Limb (tissue), 2 donors: ENCODE data around the gene HBQ1.
"Not testable (repeated sequence)": the region's sequence is repeated elsewhere in the genome, so short reads cannot be mapped to it uniquely, and the experiment has no call there.

Experiments
- DNase-seq, 2 donors: peaks; one replicate each; pipeline ENCODE4 v3.0.0-alpha.2; 2016; ENCODE audit errors: extremely low spot score in 2 of 2

The HBQ1 gene

GRCh38 chr16:180101-180675 is at the start of gene HBQ1:
Gene HBQ1, plus strand, starts transcription at chr16:180459. Its CDS starts 28 bp downstream, at chr16:180487.
- DNase-seq: peak in 1 of 2 donors; percentile 82

GRCh38 chr16:130533-131173 is 49.6 kb upstream of the HBQ1 start:
- DNase-seq: no peak

- DNase-seq: no peak
These were observed 48.1 kb upstream of the HBQ1 start for GRCh38 chr16:132120-132519.

GRCh38 chr16:133716-134115 is 46.5 kb upstream of the HBQ1 start:
- DNase-seq: no peak

- DNase-seq: peak; percentile 9 to 71
These were observed 42.2 kb upstream of the HBQ1 start for GRCh38 chr16:138049-138417.

GRCh38 chr16:140175-140857 is 39.9 kb upstream of the HBQ1 start:
- no peak for DNase-seq

- DNase-seq: no peak
These were observed 37.8 kb upstream of the HBQ1 start for GRCh38 chr16:142405-142967.

- DNase-seq: no peak
These were observed 37.2 kb upstream of the HBQ1 start for GRCh38 chr16:143047-143446.

- DNase-seq: no peak
These were observed 36.8 kb upstream of the HBQ1 start for GRCh38 chr16:143456-143855.

- no peak for DNase-seq
These were observed 35.4 kb upstream of the HBQ1 start for GRCh38 chr16:144797-145252.

- DNase-seq: no peak
These were observed 33.6 kb upstream of the HBQ1 start for GRCh38 chr16:146646-147045.

- no peak for DNase-seq
These were observed 31.1 kb upstream of the HBQ1 start for GRCh38 chr16:149024-149660.

GRCh38 chr16:152141-153128 is 27.8 kb upstream of the HBQ1 start, which contains the start of gene HBZ:
Gene HBZ, plus strand, starts transcription at chr16:152644. Its CDS starts 266 bp downstream, at chr16:152910.
- no peak for DNase-seq

GRCh38 chr16:153129-153521 is 27.1 kb upstream of the HBQ1 start:
- not testable (repeated sequence) for DNase-seq

- not testable (repeated sequence) for DNase-seq
These were observed 26.6 kb upstream of the HBQ1 start for GRCh38 chr16:153550-154216.

GRCh38 chr16:154217-155030 is 25.8 kb upstream of the HBQ1 start:
- DNase-seq: peak; percentile 22 to 35

GRCh38 chr16:155031-155398 is 25.2 kb upstream of the HBQ1 start:
- no peak for DNase-seq

- no peak for DNase-seq
These were observed 21.0 kb upstream of the HBQ1 start for GRCh38 chr16:159136-159849.

- not testable (repeated sequence) for DNase-seq
These were observed 20.0 kb upstream of the HBQ1 start for GRCh38 chr16:160242-160641.
